ENCODE results near the gene NEGR1. TPM values are rescaled to one million over a fixed set of nuclear protein-coding genes. Genes with fewer than 3 reads are reported as not detected.

Gene NEGR1
- total and polyA plus RNA-seq, 4 donors = 0.08 to 0.14 (median 0.12) TPM; not detected in 1

- TF ChIP-seq YY1 (IDR thresholded peaks at IDR 0.05) (no peak), RXRA (IDR thresholded peaks at IDR 0.05) (no peak), FOXA2 (IDR thresholded peaks at IDR 0.05) (no peak)
Observed at GRCh38 chr1:71434240-71434639, 848.1 kb downstream of the NEGR1 start (continued).

DNA sequence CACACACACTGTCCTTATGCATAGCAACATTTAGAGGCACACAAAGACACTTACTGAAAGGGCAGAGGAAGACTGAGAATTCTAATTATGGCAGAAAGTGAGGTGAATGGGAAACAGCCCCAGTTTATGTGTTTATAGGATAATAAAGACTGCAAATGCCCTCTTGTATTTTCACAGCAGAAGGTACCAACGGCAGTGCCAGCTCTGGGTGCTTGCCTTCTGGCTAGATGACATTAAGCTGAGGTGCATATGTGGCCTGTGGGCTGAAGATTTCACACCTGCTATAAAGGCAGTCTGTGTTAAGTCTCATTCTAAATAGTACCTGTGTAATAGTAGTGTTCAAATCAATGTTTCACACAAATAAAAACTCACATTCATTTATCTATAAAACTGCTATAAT lies 854.3 kb downstream of the NEGR1 start:
- no peak overlapping the region for H3K9ac ChIP-seq (ENCODE audit: low read depth in 1 of 2, low read length in 2 of 2)
- H3K27ac ChIP-seq (ENCODE audit: low read depth in 1 of 2, low read length in 2 of 2) = no peak overlapping the region
- no peak for DNase-seq (ENCODE audit: low spot score)
- no peaks in the 10 kb centered on the region for H3K4me1 ChIP-seq (ENCODE audit: control insufficient read depth in 4 of 4, insufficient read depth in 4 of 4, low read length in 3 of 4)
- WGBS = 54% methylated on average over 1 of the region's 1 CpG
- TF ChIP-seq YY1 (IDR thresholded peaks at IDR 0.05) (no peak), FOXA2 (IDR thresholded peaks at IDR 0.05) (no peak)
- H3K9me3 ChIP-seq (ENCODE audit: control insufficient read depth in 4 of 4, low read length in 3 of 4) = no peaks in the 10 kb centered on the region
- peaks cover 0 to 3% (median 0%) of the 10 kb centered on the region in 4 donors for H3K27me3 ChIP-seq (ENCODE audit: control insufficient read depth in 4 of 4, insufficient read depth in 4 of 4, low read length in 3 of 4)
- no peak overlapping the region for H3K4me3 ChIP-seq (ENCODE audit: low read depth in 1 of 3, low read length in 3 of 3)
- H3K36me3 ChIP-seq (ENCODE audit: control insufficient read depth in 4 of 4, insufficient read depth in 3 of 4, low read depth in 1 of 4, low read length in 3 of 4) = no peaks in the 10 kb centered on the region

DNA sequence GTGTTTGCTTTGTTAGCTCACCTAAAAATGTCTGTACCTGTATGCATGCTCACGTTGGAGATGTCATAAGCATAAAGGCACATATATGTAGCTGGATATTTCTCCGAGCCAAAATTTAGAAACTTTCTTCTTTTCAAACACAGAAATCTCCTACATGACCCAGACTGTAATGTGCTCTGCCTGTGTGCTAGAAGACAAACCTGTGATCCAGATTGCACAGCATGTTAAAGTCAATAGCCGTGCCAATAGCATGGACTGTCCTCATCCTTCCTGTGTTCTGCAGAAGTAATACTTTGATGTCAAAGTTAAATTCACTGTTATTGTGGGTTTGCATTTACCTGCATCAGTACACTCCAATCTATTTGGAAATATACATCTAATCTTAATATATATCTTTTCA lies 855.3 kb downstream of the NEGR1 start:
- H3K9ac ChIP-seq (ENCODE audit: low read depth in 1 of 2, low read length in 2 of 2) = no peak overlapping the region
- H3K9me3 ChIP-seq (ENCODE audit: control insufficient read depth in 4 of 4, low read length in 3 of 4) = no peaks in the 10 kb centered on the region
- H3K4me3 ChIP-seq (ENCODE audit: low read depth in 1 of 3, low read length in 3 of 3) = no peak overlapping the region
- no peak for TF ChIP-seq REST (IDR thresholded peaks at IDR 0.05)
- TF ChIP-seq YY1 (IDR thresholded peaks at IDR 0.05) = no peak
- H3K27ac ChIP-seq (ENCODE audit: low read depth in 1 of 2, low read length in 2 of 2) = no peak overlapping the region
- no peaks in the 10 kb centered on the region for H3K36me3 ChIP-seq (ENCODE audit: control insufficient read depth in 4 of 4, insufficient read depth in 3 of 4, low read depth in 1 of 4, low read length in 3 of 4)
- DNase-seq (ENCODE audit: low spot score) = no peak
- H3K27me3 ChIP-seq (ENCODE audit: control insufficient read depth in 4 of 4, insufficient read depth in 4 of 4, low read length in 3 of 4) = peaks cover 0 to 3% (median 0%) of the 10 kb centered on the region in 4 donors
- WGBS = 89% methylated on average over 3 of the region's 3 CpGs
- no peaks in the 10 kb centered on the region for H3K4me1 ChIP-seq (ENCODE audit: control insufficient read depth in 4 of 4, insufficient read depth in 4 of 4, low read length in 3 of 4)

- Histone ChIP-seq H3K9me3 (ENCODE audit: control insufficient read depth in 4 of 4, low read length in 3 of 4) (no peaks in the 10 kb centered on the region), H3K4me1 (ENCODE audit: control insufficient read depth in 4 of 4, insufficient read depth in 4 of 4, low read length in 3 of 4) (no peaks in the 10 kb centered on the region), H3K36me3 (ENCODE audit: control insufficient read depth in 4 of 4, insufficient read depth in 3 of 4, low read depth in 1 of 4, low read length in 3 of 4) (no peaks in the 10 kb centered on the region), H3K27ac (ENCODE audit: low read depth in 1 of 2, low read length in 2 of 2) (no peak overlapping the region), H3K4me3 (ENCODE audit: low read depth in 1 of 3, low read length in 3 of 3) (no peak overlapping the region), H3K27me3 (ENCODE audit: control insufficient read depth in 4 of 4, insufficient read depth in 4 of 4, low read length in 3 of 4) (peaks cover 0 to 3% (median 0%) of the 10 kb centered on the region in 4 donors), H3K9ac (ENCODE audit: low read depth in 1 of 2, low read length in 2 of 2) (no peak overlapping the region)
- DNase-seq (ENCODE audit: low spot score) = no peak
- TF ChIP-seq REST (IDR thresholded peaks at IDR 0.05) = no peak
- TF ChIP-seq RAD21 (IDR thresholded peaks at IDR 0.05) = no peak
- TF ChIP-seq, protein P1, sequence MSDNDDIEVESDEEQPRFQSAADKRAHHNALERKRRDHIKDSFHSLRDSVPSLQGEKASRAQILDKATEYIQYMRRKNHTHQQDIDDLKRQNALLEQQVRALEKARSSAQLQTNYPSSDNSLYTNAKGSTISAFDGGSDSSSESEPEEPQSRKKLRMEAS (IDR thresholded peaks at IDR 0.05) = no peak
- TF ChIP-seq EGR1 (IDR thresholded peaks at IDR 0.05; ENCODE audit: low read depth in 2 of 2) = no peak
- no peak for TF ChIP-seq YY1 (IDR thresholded peaks at IDR 0.05)
- TF ChIP-seq GABPA (IDR thresholded peaks at IDR 0.05 in 1 of 2, conservative IDR thresholded peaks at IDR 0.05 in 1 of 2) = no peak
- TF ChIP-seq TAF1 (conservative IDR thresholded peaks at IDR 0.05) = no peak
- no peak for TF ChIP-seq RXRA (IDR thresholded peaks at IDR 0.05)
- TF ChIP-seq FOXA2 (IDR thresholded peaks at IDR 0.05) = no peak
- TF ChIP-seq HNF4G (IDR thresholded peaks at IDR 0.05) = no peak
- no peak for TF ChIP-seq NR2F2 (IDR thresholded peaks at IDR 0.05)
- no peak for TF ChIP-seq JUND (IDR thresholded peaks at IDR 0.05)
- TF ChIP-seq FOXA1 (IDR thresholded peaks at IDR 0.05) = no peak
- TF ChIP-seq SP1 (IDR thresholded peaks at IDR 0.05) = no peak
- TF ChIP-seq, protein P2, sequence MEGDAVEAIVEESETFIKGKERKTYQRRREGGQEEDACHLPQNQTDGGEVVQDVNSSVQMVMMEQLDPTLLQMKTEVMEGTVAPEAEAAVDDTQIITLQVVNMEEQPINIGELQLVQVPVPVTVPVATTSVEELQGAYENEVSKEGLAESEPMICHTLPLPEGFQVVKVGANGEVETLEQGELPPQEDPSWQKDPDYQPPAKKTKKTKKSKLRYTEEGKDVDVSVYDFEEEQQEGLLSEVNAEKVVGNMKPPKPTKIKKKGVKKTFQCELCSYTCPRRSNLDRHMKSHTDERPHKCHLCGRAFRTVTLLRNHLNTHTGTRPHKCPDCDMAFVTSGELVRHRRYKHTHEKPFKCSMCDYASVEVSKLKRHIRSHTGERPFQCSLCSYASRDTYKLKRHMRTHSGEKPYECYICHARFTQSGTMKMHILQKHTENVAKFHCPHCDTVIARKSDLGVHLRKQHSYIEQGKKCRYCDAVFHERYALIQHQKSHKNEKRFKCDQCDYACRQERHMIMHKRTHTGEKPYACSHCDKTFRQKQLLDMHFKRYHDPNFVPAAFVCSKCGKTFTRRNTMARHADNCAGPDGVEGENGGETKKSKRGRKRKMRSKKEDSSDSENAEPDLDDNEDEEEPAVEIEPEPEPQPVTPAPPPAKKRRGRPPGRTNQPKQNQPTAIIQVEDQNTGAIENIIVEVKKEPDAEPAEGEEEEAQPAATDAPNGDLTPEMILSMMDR (IDR thresholded peaks at IDR 0.05; ENCODE audit: low read depth, low read length, missing input control) = no peak
- TF ChIP-seq HNF4A (conservative IDR thresholded peaks at IDR 0.05) = no peak
- TF ChIP-seq ATF3 (IDR thresholded peaks at IDR 0.05) = no peak
Observed at GRCh38 chr1:71424536-71424935, 857.8 kb downstream of the NEGR1 start.
